ENCODE data around the gene TSPAN1.

Gene TSPAN1

DNA sequence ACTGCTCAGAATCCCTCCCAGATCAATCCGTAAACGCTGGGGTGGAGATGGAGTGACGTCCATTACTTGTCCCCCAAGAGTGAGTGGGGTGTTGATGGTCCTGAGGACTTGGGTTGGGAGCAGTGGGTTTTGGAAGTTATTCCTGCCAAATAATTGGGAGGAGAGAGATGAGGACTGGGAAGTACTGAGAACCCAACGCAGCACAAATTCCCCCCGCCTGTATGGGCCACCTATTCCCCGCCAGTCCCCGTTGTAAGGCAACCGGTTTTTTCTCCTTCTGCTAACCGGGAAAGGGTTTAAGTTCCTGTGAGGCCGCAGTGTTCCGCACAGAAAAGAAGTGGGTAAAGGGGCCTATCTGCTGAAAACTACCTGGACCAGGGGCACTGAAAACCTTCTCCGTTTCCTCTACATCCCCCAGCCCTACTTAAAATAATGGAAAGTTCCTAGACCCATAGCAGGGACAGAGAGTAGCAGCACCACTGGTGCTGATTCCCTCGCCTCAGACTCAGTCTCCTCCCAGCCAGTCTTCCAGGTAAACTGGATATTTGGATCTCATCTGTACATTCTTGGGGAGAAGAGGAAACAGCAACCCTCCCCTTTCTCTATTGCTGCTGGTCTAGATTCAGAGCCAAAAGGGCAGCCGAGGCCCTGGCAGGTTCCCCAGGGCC lies 29.0 kb downstream of the TSPAN1 start:
- Histone ChIP-seq H3K27me3 (ENCODE audit: insufficient read depth, poor library complexity, severe bottlenecking) (no peaks in the 10 kb centered on the region), H3K27ac (ENCODE audit: poor library complexity, severe bottlenecking) (peak overlapping the region; percentile 68), H3K4me3 (ENCODE audit: severe bottlenecking) (peak overlapping the region; percentile 50), H3K36me3 (ENCODE audit: low read depth) (peaks cover 14% of the 10 kb centered on the region), H3K4me1 (ENCODE audit: insufficient read depth, poor library complexity, severe bottlenecking) (peaks cover 8% of the 10 kb centered on the region), H3K9me3 (ENCODE audit: severe bottlenecking) (no peaks in the 10 kb centered on the region)
- ATAC-seq (ENCODE audit: low read depth) (peak; percentile 41), DNase-seq (ENCODE audit: low spot score) (no peak)
- TF ChIP-seq, protein P1, sequence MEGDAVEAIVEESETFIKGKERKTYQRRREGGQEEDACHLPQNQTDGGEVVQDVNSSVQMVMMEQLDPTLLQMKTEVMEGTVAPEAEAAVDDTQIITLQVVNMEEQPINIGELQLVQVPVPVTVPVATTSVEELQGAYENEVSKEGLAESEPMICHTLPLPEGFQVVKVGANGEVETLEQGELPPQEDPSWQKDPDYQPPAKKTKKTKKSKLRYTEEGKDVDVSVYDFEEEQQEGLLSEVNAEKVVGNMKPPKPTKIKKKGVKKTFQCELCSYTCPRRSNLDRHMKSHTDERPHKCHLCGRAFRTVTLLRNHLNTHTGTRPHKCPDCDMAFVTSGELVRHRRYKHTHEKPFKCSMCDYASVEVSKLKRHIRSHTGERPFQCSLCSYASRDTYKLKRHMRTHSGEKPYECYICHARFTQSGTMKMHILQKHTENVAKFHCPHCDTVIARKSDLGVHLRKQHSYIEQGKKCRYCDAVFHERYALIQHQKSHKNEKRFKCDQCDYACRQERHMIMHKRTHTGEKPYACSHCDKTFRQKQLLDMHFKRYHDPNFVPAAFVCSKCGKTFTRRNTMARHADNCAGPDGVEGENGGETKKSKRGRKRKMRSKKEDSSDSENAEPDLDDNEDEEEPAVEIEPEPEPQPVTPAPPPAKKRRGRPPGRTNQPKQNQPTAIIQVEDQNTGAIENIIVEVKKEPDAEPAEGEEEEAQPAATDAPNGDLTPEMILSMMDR (IDR thresholded peaks at IDR 0.05; ENCODE audit: poor library complexity, severe bottlenecking), result no peak

DNA sequence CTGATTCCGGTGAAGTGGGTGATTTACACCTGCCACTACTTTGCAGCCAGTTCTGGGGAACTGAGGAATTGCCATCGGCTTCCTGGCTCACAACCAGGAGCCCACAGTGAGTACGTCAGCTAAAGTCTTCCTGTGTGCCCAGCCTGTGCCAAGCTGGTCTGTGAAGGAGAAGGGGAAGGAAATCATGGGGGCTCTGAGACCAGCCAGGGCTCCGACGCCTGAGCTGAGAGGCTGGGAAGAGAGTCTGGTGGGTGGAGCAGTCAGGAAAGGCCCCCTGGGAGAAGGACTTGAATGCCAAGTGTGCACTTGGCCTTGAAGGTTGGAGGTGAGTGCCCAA lies 29.5 kb downstream of the TSPAN1 start:
- Histone ChIP-seq H3K36me3 (ENCODE audit: low read depth) (peaks cover 17% of the 10 kb centered on the region), H3K4me1 (ENCODE audit: insufficient read depth, poor library complexity, severe bottlenecking) (peaks cover 3% of the 10 kb centered on the region), H3K4me3 (ENCODE audit: severe bottlenecking) (peak overlapping the region; percentile 50), H3K9me3 (ENCODE audit: severe bottlenecking) (no peaks in the 10 kb centered on the region), H3K27ac (ENCODE audit: poor library complexity, severe bottlenecking) (peak overlapping the region; percentile 68), H3K27me3 (ENCODE audit: insufficient read depth, poor library complexity, severe bottlenecking) (no peaks in the 10 kb centered on the region)
- DNase-seq (ENCODE audit: low spot score) (no peak), ATAC-seq (ENCODE audit: low read depth) (no peak; the same call in 2 of the 3 replicates)
- TF ChIP-seq, protein P1 (IDR thresholded peaks at IDR 0.05; ENCODE audit: poor library complexity, severe bottlenecking), result no peak

DNA sequence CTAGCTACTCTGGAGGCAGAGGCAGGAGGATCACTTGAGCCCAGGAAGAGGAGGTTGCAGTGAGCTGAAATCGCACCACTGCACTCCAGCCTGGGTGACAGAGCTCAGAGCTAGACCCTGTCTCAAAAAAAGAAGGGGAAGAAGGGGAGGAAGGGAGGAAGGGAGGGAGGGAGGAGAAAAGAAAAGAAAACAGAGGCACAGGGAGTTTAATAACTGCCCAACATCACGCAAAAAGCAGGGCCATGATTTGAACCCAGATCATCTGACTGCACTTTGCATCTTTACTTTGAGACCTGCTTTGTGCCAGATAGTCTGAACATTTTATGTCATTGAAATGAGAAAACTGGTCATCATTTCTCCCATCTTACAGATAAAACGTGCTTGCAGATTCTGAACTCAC lies 30.3 kb downstream of the TSPAN1 start:
- Histone ChIP-seq H3K9me3 (ENCODE audit: severe bottlenecking) (no peaks in the 10 kb centered on the region), H3K27me3 (ENCODE audit: insufficient read depth, poor library complexity, severe bottlenecking) (no peaks in the 10 kb centered on the region), H3K4me3 (ENCODE audit: severe bottlenecking) (no peak overlapping the region), H3K27ac (ENCODE audit: poor library complexity, severe bottlenecking) (peak overlapping the region; percentile 68), H3K4me1 (ENCODE audit: insufficient read depth, poor library complexity, severe bottlenecking) (peaks cover 3% of the 10 kb centered on the region), H3K36me3 (ENCODE audit: low read depth) (peaks cover 17% of the 10 kb centered on the region)
- ATAC-seq (ENCODE audit: low read depth) (no peak), DNase-seq (ENCODE audit: low spot score) (no peak)
- TF ChIP-seq, protein P1 (IDR thresholded peaks at IDR 0.05; ENCODE audit: poor library complexity, severe bottlenecking), result no peak

DNA sequence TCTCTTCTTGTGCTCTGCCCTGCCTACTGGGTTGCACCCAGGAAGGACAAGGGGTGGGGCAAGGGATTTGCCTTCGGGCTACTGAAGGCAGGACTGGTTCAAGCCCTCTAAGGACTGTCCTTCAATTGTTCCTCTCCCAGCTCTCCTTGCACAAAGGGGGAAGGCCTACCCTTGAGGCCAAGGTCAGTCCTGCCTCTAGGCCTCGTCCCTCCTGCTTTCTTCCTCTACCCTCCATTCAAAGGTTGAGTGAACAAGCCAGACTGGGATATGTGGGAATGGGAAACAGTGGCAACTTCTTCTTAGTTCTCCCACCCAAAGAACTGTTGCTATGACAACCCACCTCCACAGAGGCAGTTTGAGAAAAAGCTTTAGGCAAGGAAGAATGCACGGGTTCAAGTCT lies 30.9 kb downstream of the TSPAN1 start:
- Histone ChIP-seq H3K36me3 (ENCODE audit: low read depth) (peaks cover 17% of the 10 kb centered on the region), H3K9me3 (ENCODE audit: severe bottlenecking) (no peaks in the 10 kb centered on the region), H3K27ac (ENCODE audit: poor library complexity, severe bottlenecking) (peak overlapping the region; percentile 15), H3K27me3 (ENCODE audit: insufficient read depth, poor library complexity, severe bottlenecking) (no peaks in the 10 kb centered on the region), H3K4me1 (ENCODE audit: insufficient read depth, poor library complexity, severe bottlenecking) (peaks cover 3% of the 10 kb centered on the region), H3K4me3 (ENCODE audit: severe bottlenecking) (no peak overlapping the region)
- TF ChIP-seq, protein P1 (IDR thresholded peaks at IDR 0.05; ENCODE audit: poor library complexity, severe bottlenecking), result no peak
- ATAC-seq (ENCODE audit: low read depth), result no peak
- no peak for DNase-seq (ENCODE audit: low spot score)

GRCh38 chr1:46206399-46206798 lies 31.5 kb downstream of the TSPAN1 start:
- ATAC-seq (ENCODE audit: low read depth) (no peak), DNase-seq (ENCODE audit: low spot score) (no peak)
- H3K4me3 ChIP-seq (ENCODE audit: severe bottlenecking), result no peak overlapping the region
- TF ChIP-seq, protein P1 (IDR thresholded peaks at IDR 0.05; ENCODE audit: poor library complexity, severe bottlenecking), result no peak
- H3K27me3 ChIP-seq (ENCODE audit: insufficient read depth, poor library complexity, severe bottlenecking), result no peaks in the 10 kb centered on the region
- H3K9me3 ChIP-seq (ENCODE audit: severe bottlenecking), result no peaks in the 10 kb centered on the region
- peaks cover 3% of the 10 kb centered on the region for H3K4me1 ChIP-seq (ENCODE audit: insufficient read depth, poor library complexity, severe bottlenecking)
- H3K27ac ChIP-seq (ENCODE audit: poor library complexity, severe bottlenecking), result no peak overlapping the region
- H3K36me3 ChIP-seq (ENCODE audit: low read depth), result peaks cover 17% of the 10 kb centered on the region

Data from RWPE2 (cell line).